Esophagus muscularis mucosa (tissue), 4 donors: ENCODE results near the gene TC2N.

Experiments
- CTCF ChIP-seq, 3 experiments: fragments of 200-600 bp in 2 of 3; fragments of 450-650 bp in 1 of 3; sonication (generic) in 2 of 3; IDR thresholded peaks; one replicate each; pipeline ENCODE4 v1.5.1; 2017 to 2019; ENCODE audit warnings: antibody characterized with exemption in 3 of 3, mild to moderate bottlenecking in 2 of 3, moderate library complexity in 1 of 3
- EP300 ChIP-seq: sonication (generic); formaldehyde crosslinking; IDR thresholded peaks from one replicate; pipeline ENCODE4 v1.6.1; 2017; ENCODE audit warnings: antibody characterized with exemption
- POLR2A ChIP-seq: fragments of 450-650 bp; IDR thresholded peaks from one replicate; pipeline ENCODE4 v1.6.1; 2017; ENCODE audit warnings: antibody characterized with exemption, moderate library complexity, mild to moderate bottlenecking, low read depth
- POLR2AphosphoS5 ChIP-seq, 2 donors: sonication (generic); formaldehyde crosslinking; IDR thresholded peaks; one replicate each; pipeline ENCODE4 v1.6.1; 2017; ENCODE audit warnings: antibody characterized with exemption in 2 of 2

- TF ChIP-seq CTCF (IDR thresholded peaks at IDR 0.05) (no peak), POLR2AphosphoS5 (IDR thresholded peaks at IDR 0.05) (no peak), POLR2A (no peak), EP300 (no peak)
Observed at GRCh38 chr14:91904956-91905645, 37.8 kb upstream of the TC2N start.
